ENCODE measurements around the gene NSMF.

DNA sequence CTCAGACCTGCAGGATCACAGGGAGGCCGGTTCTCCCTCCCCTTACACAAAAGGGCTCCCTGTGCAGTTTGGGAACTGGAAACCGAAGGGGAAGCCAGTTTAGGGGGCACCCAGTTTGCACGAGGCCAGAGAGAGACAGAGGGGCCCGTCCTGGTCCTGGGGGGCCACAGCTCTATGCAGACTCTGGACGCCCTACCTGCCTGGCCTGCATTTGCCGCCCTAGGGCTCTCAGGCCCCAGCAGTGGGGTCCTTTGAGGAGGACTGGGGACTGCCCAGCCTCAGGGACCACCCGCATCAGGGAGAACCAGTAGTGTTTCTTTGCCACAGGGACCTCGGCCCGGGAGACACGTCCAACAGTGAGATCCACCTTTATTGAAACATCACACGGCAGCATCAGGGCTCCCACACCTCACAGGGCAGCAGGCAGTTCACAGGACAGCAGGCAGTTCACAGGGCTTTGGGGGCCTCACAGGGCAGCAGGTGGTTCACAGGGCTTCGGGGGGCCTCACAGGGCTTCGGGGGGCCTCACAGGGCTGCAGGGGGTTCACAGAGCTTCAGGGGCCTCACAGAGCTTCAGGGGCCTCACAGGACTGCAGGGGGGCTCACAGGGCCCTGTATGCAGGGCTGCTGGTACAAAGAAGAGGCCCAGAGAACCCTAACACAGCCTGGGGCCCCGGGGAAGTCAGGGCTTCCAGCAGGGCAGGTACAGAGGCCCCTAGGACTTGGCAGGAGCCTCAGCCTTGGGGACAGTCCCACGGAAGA, 648 bp upstream of the NSMF start:
- TF ChIP-seq POLR2A (IDR thresholded peaks at IDR 0.05; ENCODE audit: low read length) (no peak), GATA1 (IDR thresholded peaks at IDR 0.05; ENCODE audit: low read depth, low read length) (no peak)

All from erythroblast (primary cell).